GM12878 (cell line): ENCODE data around the gene LPGAT1. TPM values are rescaled to one million over a fixed set of nuclear protein-coding genes. Genes with fewer than 3 reads are reported as not detected.

Source experiments
- ATAC-seq: fragments of 200-7000 bp; cut with Tn5 transposase; 3 replicates; pipeline ENCODE4 v1.9.1; 2020; ENCODE audit warnings: mild to moderate bottlenecking, moderate library complexity
- BruUV-seq: library from RNA; stranded (reverse); fragments of 400-500 nt; replicated peaks from 2 replicates; lab custom pipeline; 2021; lab: Mats Ljungman, UMichigan
- CTCF ChIA-PET: fragments of 300-600 bp; sonication (Branson Sonifier 250); formaldehyde crosslinking; extraction: SDS; loops from one replicate; lab custom pipeline; 2021; ENCODE audit warnings: inconsistent platforms; lab: Yijun Ruan, JAX
- POLR2A ChIA-PET: fragments of 350-600 bp; formaldehyde crosslinking; extraction: SDS; loops from one replicate; lab custom pipeline; 2021; ENCODE audit warnings: inconsistent platforms; lab: Charles Lee
- RAD21 ChIA-PET: fragments of 300-600 bp; sonication (Branson Sonifier 250); formaldehyde crosslinking; loops from one replicate; lab custom pipeline; 2023; ENCODE audit warnings: antibody characterized with exemption; ENCODE audit not compliant: unreplicated experiment; lab: Charles Lee
- SMC1A ChIA-PET: fragments of 300-600 bp; sonication (Branson Sonifier 250); formaldehyde crosslinking; loops from one replicate; lab custom pipeline; 2023; ENCODE audit not compliant: unreplicated experiment, uncharacterized antibody; lab: Charles Lee
- DNase-seq: peaks from one replicate; pipeline ENCODE4 v3.0.0-alpha.2; 2011; ENCODE audit warnings: low read depth, low spot score
- FAIRE-seq: peaks from 3 replicates; lab custom pipeline; 2011; peaks lifted over from hg19 to GRCh38; lab: Jason Lieb, UNC
- H2AFZ ChIP-seq: 2 replicates; pipeline ENCODE4 v1.6.0; 2011; ENCODE audit warnings: low read depth, low read length, control low read depth; ENCODE audit not compliant: control insufficient read depth
- H3K27ac ChIP-seq: 2 replicates; pipeline ENCODE4 v1.5.1; 2011; ENCODE audit warnings: control low read depth; ENCODE audit not compliant: control insufficient read depth, insufficient read depth
- H3K27me3 ChIP-seq, 2 experiments: replicated peaks in 1 of 2; 2 replicates each; pipeline versions ENCODE4 v1.6.0 to v1.6.1; 2011; ENCODE audit warnings: low read length in 1 of 2; ENCODE audit not compliant: control insufficient read depth in 2 of 2, insufficient read depth in 2 of 2
- H3K36me3 ChIP-seq, 2 experiments: 2 replicates each; pipeline ENCODE4 v1.5.1; 2011; ENCODE audit warnings: low read length in 1 of 2; ENCODE audit not compliant: control insufficient read depth in 2 of 2, insufficient read depth in 2 of 2
- H3K4me1 ChIP-seq: 2 replicates; pipeline ENCODE4 v1.6.1; 2011; ENCODE audit warnings: mild to moderate bottlenecking, low read length, moderate library complexity, mixed read lengths; ENCODE audit not compliant: control insufficient read depth, insufficient read depth
- H3K4me2 ChIP-seq: 2 replicates; pipeline ENCODE4 v1.6.0; 2011; ENCODE audit warnings: control low read depth; ENCODE audit not compliant: control insufficient read depth, insufficient read depth
- H3K4me3 ChIP-seq: fragments of 200-600 bp; sonication (generic); 2 replicates; pipeline ENCODE4 v1.5.1; 2016
- H3K79me2 ChIP-seq: 2 replicates; pipeline ENCODE4 v1.6.0; 2011; ENCODE audit warnings: low read length; ENCODE audit not compliant: control insufficient read depth, insufficient read depth
- H3K9ac ChIP-seq: 2 replicates; pipeline ENCODE4 v1.8.0; 2011; ENCODE audit warnings: low read length, control low read depth, mixed read lengths; ENCODE audit not compliant: control insufficient read depth, insufficient read depth
- H3K9me3 ChIP-seq: replicated peaks from 3 replicates; pipeline ENCODE4 v1.5.1; 2011; ENCODE audit warnings: mild to moderate bottlenecking, low read length; ENCODE audit not compliant: control insufficient read depth, insufficient read depth
- H4K20me1 ChIP-seq: 2 replicates; pipeline ENCODE4 v1.6.0; 2011; ENCODE audit not compliant: control insufficient read depth, insufficient read depth
- BHLHE40 ChIP-seq, 2 experiments: fragments of 450-650 bp in 1 of 2; IDR thresholded peaks; 2 replicates each; pipeline ENCODE4 v1.6.1; 2011 to 2017; ENCODE audit warnings: low read depth in 2 of 2, borderline replicate concordance in 1 of 2, improper control_type of control experiment in 1 of 2, low read length in 1 of 2, mild to moderate bottlenecking in 1 of 2
- FOXK2 ChIP-seq: fragments of 450-650 bp; IDR thresholded peaks from 2 replicates; pipeline ENCODE4 v1.6.1; 2017; ENCODE audit warnings: mild to moderate bottlenecking, moderate library complexity
- FOXM1 ChIP-seq: IDR thresholded peaks from 2 replicates; pipeline ENCODE4 v1.6.1; 2012; ENCODE audit warnings: low read depth, mild to moderate bottlenecking, inconsistent platforms, low read length, moderate library complexity
- IKZF2 ChIP-seq, 2 experiments: fragments of 450-650 bp; IDR thresholded peaks; 2 replicates each; pipeline ENCODE4 v1.6.1; 2017; ENCODE audit warnings: mild to moderate bottlenecking in 2 of 2, moderate library complexity in 2 of 2
- JUNB ChIP-seq: IDR thresholded peaks from 2 replicates; pipeline ENCODE4 v1.6.1; 2016; ENCODE audit warnings: antibody characterized with exemption, mild to moderate bottlenecking
- KDM1A ChIP-seq: fragments of 200-600 bp; sonication (generic); IDR thresholded peaks from 2 replicates; pipeline ENCODE4 v1.6.1; 2016; ENCODE audit warnings: borderline replicate concordance
- NFIC ChIP-seq: IDR thresholded peaks from 2 replicates; pipeline ENCODE4 v1.6.1; 2012; ENCODE audit warnings: low read depth, mild to moderate bottlenecking, inconsistent platforms, low read length, moderate library complexity
- NFXL1 ChIP-seq: fragments of 450-650 bp; IDR thresholded peaks from 2 replicates; pipeline ENCODE4 v1.6.1; 2017; ENCODE audit warnings: antibody characterized with exemption, mild to moderate bottlenecking, borderline replicate concordance
- NKRF ChIP-seq: fragments of 450-650 bp; conservative IDR thresholded peaks from 2 replicates; pipeline ENCODE4 v1.6.1; 2017; ENCODE audit warnings: mild to moderate bottlenecking, moderate library complexity
- NR2C1 ChIP-seq: fragments of 450-650 bp; IDR thresholded peaks from 2 replicates; pipeline ENCODE4 v1.6.1; 2017; ENCODE audit warnings: antibody characterized with exemption, mild to moderate bottlenecking, moderate library complexity
- NR2F1 ChIP-seq: fragments of 450-650 bp; conservative IDR thresholded peaks from 2 replicates; pipeline ENCODE4 v1.6.1; 2017; ENCODE audit warnings: mild to moderate bottlenecking
- POLR2AphosphoS2 ChIP-seq: IDR thresholded peaks from 2 replicates; pipeline ENCODE4 v1.6.1; 2011; ENCODE audit warnings: low read depth, mild to moderate bottlenecking, low read length, improper control_type of control experiment, moderate library complexity
- WGBS: methylation state at CpG from one replicate; pipeline ENCODE4 v1.1.6; 2016; ENCODE audit warnings: low lambda C conversion rate; ENCODE audit not compliant: insufficient replicate concordance, insufficient coverage; ENCODE audit errors: missing lambda C conversion rate; 5-methylcytosine and 5-hydroxymethylcytosine counted together
- in situ Hi-C: fragments of 300-500 bp; cut with MboI; formaldehyde crosslinking; loops from 9 replicates; pipeline ENCODE4 v1.14.3; 2018; ENCODE audit warnings: mixed read lengths
- intact Hi-C: fragments of 100-400 bp; cut with micrococcal nuclease; formaldehyde crosslinking; loops from one replicate; pipeline ENCODE4 v1.14.2; 2022; ENCODE audit not compliant: unreplicated experiment
- polyA plus RNA-seq, 11 experiments: library from polyadenylated mRNA; depleted of rRNA in 4 of 11; unstranded in 6 of 11; stranded (reverse) in 5 of 11; fragments of >200 nt; fragmentation: Nextera tagmentation in 4 of 11; fragmentation: Illumina TruSeq in 1 of 11; extraction: Ambion mirVana in 4 of 11; extraction: Trizol in 1 of 11; gene quantifications; 1 replicate in 1 of 11; 2 replicates in 10 of 11; pipeline versions ENCODE4 v1.2.1 to v1.2.3, GENCODE V29; 2011 to 2016; ENCODE audit warnings: inconsistent platforms in 2 of 11, missing spikeins in 2 of 11, low read depth in 1 of 11
- total RNA-seq, 4 experiments: library from RNA; depleted of rRNA in 3 of 4; stranded (reverse); fragments of >200 nt in 3 of 4; fragmentation: Illumina TruSeq in 1 of 4; extraction: Trizol in 1 of 4; gene quantifications; 2 replicates each; pipeline versions ENCODE4 v1.2.1 to v1.2.3, GENCODE V29; 2013 to 2021
- TF ChIP-seq, protein P1 (sequence below): IDR thresholded peaks from 2 replicates; pipeline ENCODE4 v1.6.1; 2011; ENCODE audit warnings: mild to moderate bottlenecking, low read depth, low read length, moderate library complexity; ENCODE audit not compliant: insufficient replicate concordance

LPGAT1 gene
- total and polyA plus RNA-seq, 10 of the 15 experiments (the other 5 are each of a cell fraction or from before 2014, with no cell fraction given): 5.8 to 40.6 (median 19.2) TPM

GRCh38 chr1:211808475-211808874 lies 22.1 kb downstream of the LPGAT1 start:
- in situ Hi-C loops (no loop called here), intact Hi-C loops (no loop called here)
- ChIA-PET POLR2A (interaction anchor here (0.9 to 1.5 kb wide), 3 partner anchors 18 to 36 kb away, joined by 3 to 4 read pairs (median 4); no protein-coding TSS in a partner anchor), SMC1A (interaction anchor here (0.7 to 1.3 kb wide), 4 partner anchors 10 to 25 kb away, joined by 3 to 6 read pairs (median 4); no protein-coding TSS in a partner anchor), RAD21 (interaction anchor here (0.7 kb wide), 1 partner anchor 110 kb away, joined by 3 read pairs; no protein-coding TSS in a partner anchor), CTCF (interaction anchor here (1.0 kb wide), 1 partner anchor 19 kb away, joined by 3 read pairs; no protein-coding TSS in a partner anchor)
- no peak overlapping the region for H3K27ac ChIP-seq
- no TSS peak for BruUV-seq
- no peak for ATAC-seq
- H3K4me1 ChIP-seq: no peaks in the 10 kb centered on the region
- no peak for FAIRE-seq
- no peaks in the 10 kb centered on the region for H3K27me3 ChIP-seq
- H3K9ac ChIP-seq: no peak overlapping the region
- TF ChIP-seq NR2F1 (no peak), BHLHE40 (IDR thresholded peaks at IDR 0.05; ENCODE audit: borderline replicate concordance in 1 of 2, low read depth in 2 of 2, low read length in 1 of 2) (no peak), POLR2AphosphoS2 (no peak), NR2C1 (no peak), JUNB (no peak), IKZF2 (IDR thresholded peaks at IDR 0.05) (no peak), NFIC (no peak), KDM1A (no peak), FOXM1 (no peak), NFXL1 (no peak), NKRF (no peak), FOXK2 (no peak)
- TF ChIP-seq, protein P1, sequence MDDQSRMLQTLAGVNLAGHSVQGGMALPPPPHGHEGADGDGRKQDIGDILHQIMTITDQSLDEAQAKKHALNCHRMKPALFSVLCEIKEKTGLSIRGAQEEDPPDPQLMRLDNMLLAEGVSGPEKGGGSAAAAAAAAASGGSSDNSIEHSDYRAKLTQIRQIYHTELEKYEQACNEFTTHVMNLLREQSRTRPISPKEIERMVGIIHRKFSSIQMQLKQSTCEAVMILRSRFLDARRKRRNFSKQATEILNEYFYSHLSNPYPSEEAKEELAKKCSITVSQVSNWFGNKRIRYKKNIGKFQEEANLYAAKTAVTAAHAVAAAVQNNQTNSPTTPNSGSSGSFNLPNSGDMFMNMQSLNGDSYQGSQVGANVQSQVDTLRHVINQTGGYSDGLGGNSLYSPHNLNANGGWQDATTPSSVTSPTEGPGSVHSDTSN: no peak
- peaks cover 3% of the 10 kb centered on the region for H3K9me3 ChIP-seq
- H3K4me2 ChIP-seq: no peak overlapping the region
- peaks cover 2% of the 10 kb centered on the region for H3K79me2 ChIP-seq
- 97% methylated on average over 2 of the region's 2 CpGs for WGBS
- H2AFZ ChIP-seq: no peak overlapping the region
- H3K4me3 ChIP-seq: no peak overlapping the region
- DNase-seq: no peak
- H4K20me1 ChIP-seq: no peaks in the 10 kb centered on the region
- peaks cover 3 to 8% of the 10 kb centered on the region in 2 experiments; a peak in 3 of 4 replicates for H3K36me3 ChIP-seq
